HG03520 (cell line): ENCODE results near the gene DPP10.

Experiments used
- ATAC-seq: cut with Tn5 transposase; IDR thresholded peaks from one replicate; pipeline ENCODE4 v1.9.1; 2021; ENCODE audit warnings: mild to moderate bottlenecking, moderate library complexity; ENCODE audit not compliant: unreplicated experiment

DPP10 gene

DNA sequence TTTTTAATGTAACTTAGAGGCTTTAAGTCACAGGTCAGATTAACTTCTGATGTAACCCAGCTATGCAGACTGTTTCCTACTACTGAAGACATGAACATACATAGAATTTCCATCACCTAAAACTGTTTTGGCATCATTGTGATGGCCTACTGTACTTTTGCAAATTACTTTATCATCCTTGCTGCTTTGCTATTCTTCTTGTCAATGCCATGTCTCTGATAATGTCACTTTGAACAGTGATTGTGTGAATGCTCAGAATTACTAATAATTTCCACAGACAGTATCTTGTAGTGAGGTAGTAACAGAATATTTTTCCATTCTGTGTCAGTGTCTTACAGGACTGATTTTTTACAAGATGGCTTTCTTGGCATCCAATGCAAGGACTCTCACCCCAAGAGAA lies 663.5 kb downstream of the DPP10 start:
- no peak for ATAC-seq

DNA sequence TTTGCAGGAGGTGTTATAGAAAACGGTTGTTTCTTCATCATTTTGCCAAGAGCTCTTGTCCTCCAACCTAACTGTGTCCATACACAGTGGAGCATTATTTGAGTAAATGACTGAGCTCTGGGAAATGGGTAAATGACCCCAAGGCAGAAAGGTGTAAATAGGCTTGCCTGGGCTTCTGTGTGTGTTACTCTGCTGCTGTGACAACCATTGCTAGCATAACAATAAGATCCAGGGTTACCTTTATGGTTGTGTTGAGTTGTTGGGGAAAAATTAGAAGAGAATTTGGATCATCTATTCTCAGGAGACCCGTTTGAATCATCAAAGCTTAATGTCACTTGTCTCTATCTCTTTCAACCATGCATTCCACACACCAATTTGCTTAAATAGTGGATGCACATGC lies 672.7 kb downstream of the DPP10 start:
- no peak for ATAC-seq

DNA sequence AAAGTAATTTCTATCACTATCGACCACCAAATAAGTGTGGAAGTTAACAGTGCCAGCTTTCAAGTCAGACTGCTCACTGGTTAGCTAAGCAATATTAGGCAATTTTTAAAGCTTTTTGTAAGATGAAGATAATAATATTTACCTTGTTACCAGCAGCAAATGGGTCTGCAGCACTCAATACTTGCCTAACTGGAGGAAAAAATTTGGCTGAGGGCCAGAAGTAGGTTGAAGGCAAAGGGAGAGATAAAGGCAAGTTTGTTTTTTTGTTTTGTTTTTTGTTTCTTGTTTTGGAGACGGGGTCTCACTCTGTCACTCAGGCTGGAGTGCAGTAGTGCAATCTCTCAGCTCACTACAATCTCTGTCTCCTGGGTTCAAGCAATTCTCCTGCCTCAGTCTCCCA lies 675.9 kb downstream of the DPP10 start:
- no peak for ATAC-seq

DNA sequence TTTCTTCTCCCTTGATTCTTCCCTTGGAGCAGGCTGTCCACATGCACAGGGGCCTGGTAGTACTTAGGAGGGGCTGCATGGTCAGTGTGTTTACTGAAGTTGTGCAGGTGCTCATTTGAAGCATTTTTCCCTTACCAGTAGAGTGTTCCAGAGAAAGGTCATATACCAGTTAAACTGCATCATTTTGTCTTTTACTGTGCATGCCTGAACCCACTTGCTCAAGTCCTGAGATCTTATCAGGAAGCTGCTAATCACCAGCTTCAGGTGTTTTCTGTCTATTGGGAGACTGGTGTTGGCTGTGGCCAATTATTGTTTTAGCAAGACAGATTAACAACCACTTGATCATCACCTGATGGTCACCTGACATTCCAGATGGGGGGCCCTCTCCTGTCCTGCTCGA lies 676.6 kb downstream of the DPP10 start:
- no peak for ATAC-seq

DNA sequence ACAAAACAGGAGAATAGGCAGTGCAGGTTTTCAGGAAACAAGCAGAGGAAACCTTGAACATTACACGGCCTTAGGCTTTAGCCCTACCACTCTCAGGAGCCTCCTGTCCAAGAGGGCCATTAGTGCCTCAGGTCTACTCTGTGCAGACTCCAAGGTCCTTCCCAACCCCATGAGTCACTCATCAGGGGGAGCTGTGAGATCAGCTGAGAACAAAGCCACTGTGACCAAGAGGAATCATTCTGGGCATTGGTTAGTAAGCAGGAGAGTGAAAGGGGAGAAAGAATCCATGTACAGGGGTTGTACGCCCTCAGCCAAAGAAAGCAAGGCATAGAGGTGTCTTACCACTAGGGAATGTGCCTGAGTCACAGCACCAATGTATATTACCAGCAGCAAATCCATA lies 680.3 kb downstream of the DPP10 start:
- no peak for ATAC-seq

DNA sequence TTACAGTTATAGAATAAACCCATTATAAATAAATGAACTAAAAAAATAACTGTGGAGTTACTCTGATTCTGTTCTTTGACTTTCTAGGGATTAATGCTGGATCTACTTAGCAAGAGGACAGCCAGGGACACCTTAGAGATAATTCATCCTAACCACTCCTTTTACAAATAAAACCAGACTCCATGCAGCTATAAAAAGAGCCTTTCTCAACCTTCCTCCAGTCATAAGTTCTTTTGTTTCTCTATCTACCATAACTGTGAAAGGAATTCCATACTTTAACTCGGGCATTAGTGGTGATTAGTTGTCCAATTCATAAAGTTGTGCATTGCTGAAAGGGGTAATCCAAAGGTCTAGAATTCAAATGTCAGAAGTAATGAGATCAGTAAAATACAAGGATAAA lies 682.4 kb downstream of the DPP10 start:
- ATAC-seq: no peak

- no peak for ATAC-seq
Measured at GRCh38 chr2:115129536-115129935, 687.1 kb downstream of the DPP10 start.

DNA sequence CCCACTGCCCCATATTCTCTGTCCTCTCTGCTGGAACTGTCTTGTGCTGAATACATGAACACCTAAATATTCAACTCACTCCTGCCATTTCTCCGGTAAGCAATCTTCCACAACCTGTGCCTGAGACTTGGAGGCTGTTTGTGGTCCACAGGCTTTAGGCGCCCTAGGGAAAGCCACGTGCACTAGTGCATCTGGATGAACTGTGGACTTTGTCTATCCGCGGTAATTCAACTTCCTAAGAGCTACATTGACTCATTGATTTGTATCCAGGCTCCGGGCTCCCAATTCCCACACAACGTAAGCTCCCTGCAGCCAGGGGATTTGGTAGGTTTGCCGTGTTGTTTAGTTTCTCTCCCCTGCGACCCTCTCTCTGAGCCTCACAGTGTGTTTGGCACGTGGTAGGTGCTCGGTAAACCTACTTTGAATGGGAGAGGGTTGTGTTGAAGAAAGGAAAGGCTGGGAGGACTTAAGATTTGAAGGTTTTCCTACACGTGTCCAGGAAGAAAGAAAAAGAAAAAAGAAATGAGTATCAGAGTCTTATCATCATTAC lies 718.2 kb downstream of the DPP10 start:
- ATAC-seq: no peak

DNA sequence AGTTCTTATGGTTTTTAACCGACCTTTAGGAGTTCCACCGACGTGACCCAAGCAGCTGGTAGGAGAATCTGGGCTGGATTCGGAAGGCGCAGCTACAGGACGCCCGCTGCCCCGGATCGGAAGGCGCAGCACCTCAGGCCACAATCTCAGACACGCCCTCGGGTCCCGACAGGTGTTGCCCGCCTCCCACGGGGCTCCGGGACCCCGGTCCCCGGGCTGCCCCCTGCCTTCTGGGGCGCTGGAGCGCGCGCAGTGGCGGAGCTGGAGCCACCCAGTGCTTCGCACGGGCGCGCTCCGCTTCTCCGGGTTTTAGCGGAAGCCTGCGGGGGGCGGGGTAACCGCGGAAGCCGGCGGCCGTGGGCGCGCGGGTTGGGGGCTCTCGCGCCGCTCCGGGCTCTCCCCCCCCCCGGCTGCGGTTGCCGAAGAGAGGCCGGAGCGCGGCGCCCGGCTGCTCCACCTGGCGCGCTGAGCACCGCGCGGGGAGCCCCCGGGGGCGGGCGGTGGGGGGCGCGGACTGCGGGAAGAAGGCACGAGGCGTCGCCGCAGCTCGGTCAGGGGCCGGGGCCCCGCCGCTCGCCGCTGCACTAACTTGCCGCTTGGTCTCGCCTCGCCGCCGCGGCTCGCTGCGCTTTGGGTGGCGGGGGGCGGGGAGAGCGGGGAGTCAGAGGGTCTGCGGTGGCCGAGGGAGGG lies 718.8 kb downstream of the DPP10 start:
- ATAC-seq: no peak

DNA sequence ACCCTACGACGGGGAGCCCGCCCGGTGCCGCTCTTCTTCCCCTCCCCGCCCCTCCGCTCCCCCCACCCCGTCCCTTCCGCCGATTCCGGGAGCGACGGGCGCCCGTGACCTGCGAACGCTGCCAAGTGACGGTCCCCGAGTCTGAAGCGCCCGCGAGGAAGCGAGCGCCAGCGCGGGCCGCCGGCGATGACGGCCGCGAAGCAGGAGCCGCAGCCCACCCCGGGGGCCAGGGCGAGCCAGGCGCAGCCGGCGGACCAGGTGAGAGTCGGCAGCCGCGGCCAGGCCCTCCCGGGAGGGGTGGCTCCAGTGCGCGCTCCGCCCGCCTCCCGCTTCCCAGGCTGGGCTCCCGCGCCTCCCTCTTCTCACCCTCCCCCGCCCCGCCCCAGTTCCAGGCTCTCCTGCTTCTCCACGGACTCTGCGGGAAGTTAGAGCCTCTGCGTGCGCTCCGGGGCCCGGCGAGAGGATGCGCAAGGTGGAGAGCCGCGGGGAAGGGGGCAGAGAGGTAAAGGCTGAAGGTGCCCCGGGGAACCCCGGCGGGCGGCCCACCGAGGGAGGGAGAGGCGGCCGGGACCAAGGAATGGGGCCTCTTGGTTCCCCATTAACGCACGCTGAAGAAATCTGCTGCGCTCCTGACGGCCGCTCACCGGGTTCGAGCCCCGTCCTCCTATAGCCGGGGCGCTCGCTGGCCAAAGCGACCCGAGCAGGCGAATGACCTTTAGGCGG lies 719.5 kb downstream of the DPP10 start:
- no peak for ATAC-seq

DNA sequence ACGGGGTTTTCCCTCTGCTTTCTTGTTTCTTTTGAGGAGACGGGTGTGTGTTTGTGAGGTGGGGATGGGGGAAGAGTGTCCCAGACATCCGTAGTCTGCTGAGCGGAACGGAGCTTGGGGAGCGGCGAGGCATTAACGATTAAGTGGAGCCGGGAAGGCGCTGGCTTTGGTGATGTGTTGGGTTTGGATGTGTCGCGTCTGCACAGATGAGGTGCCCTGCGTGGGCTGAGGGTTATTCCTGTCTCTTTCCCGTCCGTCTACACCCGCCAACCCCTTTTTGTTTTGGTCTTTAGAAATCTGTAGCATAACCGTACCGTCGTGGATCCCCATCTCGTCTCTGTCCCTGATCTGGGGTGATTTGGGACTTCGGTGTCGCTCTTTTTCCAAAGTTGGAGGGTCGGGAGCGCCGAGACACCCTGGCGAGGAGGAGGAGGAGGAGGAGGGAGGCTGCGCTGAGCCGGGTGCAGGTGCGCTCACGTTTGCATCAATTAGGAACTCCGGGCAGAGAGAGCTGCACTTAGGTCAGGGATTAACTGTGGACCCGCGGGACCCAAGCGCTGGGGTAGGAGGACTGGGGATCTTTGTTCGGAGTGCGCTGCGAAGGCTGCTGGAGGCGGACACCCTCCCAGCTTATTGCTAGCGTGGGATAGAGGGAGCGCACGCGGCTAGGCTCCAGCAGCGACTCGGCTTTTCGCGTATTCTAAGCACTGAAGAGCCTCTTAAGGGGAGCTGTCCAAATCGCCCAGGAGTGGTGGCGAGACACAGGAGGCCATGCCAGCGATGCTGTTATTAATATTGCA lies 720.3 kb downstream of the DPP10 start:
- no peak for ATAC-seq

GRCh38 chr2:115163572-115163971 lies 721.1 kb downstream of the DPP10 start:
- no peak for ATAC-seq

DNA sequence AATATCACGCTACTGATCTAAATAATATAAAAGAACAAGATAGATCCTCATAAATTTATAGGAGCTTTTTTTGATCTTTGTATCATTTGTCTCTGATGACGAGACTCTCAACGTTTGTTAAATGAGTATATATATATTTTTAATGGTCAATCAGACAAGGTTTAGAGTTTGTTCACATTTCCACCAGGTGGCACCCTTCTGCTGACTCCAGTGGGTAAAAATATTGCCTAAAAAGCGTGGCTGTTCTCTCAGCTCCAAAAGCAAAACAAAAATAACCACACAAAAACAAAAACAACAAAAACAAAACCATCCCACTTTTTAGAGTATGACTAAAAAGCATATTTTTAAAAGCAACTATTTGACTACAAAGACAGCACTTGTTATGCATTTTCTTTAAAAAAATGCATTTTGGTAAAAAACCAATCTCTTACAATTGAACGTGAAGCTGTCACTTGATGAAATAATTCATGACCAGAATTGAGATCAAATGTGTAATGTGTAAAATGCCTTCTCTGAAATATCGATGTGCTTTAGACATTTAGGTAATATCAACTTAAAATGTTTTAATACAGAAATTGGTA lies 723.2 kb downstream of the DPP10 start:
- ATAC-seq: no peak

DNA sequence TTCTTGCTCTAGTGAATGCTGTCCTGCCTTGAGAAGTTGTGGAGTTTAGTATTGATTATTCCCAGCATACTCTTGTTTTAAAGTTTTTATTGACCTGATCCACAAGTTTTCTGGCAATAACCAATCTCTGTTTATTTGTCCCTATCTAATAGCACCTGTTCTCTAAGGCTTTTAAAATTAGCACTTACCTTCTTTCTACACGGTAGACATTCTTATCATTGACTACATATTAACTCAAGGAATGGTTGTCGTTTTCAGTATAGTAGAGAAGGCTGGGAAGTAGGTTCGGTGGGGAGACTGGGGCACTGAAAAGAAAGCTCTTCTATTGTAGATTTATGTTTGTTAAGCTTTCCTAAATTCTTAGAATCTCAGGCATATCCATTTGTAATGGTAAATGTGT lies 726.0 kb downstream of the DPP10 start:
- ATAC-seq: no peak

DNA sequence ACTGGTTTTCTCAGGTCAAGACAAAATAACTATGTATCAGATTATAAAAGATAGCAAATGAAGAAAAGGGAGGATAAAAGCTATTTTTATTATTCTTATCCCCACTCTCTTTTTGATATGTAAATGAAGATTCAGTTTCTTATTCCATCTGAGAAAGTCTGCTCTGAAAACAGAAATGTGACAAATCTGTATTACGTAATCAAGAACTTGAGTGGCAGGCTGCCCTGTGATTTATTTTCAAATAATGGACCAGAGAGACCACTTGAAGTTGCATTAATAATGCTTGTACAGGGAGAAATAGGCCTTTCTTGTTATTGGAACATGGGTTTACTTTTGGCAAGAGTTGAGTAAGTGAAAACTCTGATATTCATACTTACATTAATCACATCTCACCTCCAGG lies 727.4 kb downstream of the DPP10 start:
- no peak for ATAC-seq

DNA sequence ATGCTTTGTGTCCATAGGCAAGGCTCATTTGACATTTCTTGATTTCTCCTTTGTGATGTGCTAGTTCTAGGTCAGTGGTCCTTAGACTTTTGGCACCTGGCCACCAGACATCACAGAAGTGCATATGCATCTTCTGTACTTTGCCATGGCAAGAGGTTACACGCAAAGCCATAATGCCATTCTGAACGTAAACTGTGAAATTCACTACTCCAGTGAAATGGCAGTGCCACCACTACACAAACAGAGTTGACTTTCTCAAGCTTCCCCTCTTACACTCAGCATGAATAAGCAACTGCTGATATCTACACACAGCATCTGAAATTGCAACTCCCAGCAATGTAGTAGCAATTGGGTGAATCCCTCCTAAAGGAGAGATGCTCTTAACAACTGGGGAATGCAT lies 729.3 kb downstream of the DPP10 start:
- ATAC-seq: no peak

DNA sequence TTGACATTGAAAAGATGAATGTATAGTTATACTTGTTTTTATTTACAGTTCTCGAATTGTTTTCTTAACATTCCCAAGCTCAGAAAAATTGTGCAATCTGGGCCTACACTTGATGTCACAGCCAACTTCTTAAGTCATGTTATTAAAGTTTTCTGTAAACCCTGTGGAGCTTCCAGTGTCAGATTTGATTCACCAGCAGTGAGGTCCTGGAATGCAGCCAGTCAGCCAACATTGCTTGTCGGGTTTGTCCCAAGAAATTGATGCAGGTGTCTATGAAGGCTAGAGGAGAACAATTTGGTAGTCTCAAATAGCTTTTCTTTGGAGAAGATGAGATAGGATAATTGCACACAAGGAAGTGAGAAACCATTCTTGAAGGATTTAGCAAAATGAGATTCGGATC lies 732.2 kb downstream of the DPP10 start:
- no peak for ATAC-seq

GRCh38 chr2:115183144-115183543 lies 740.7 kb downstream of the DPP10 start:
- ATAC-seq: no peak

GRCh38 chr2:115190459-115190858 lies 748.0 kb downstream of the DPP10 start:
- no peak for ATAC-seq

DNA sequence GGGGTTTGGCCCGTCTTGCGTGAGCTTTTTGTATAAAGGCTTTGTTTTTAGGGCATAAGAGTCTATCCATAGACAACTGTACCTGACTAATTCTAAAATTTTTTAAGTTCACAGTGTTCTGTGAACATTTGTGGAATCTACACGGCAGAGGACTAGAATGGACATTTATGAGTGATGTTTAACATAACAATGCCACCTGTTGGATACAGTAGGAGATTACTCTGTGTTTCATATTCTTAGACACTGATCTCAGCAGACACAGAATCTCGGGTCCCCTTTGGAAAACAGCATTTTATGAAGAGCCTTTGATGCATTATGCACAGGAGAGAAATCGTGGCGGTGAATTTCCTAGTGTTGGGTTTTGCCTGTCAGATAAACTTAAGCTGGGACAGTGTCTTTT lies 752.2 kb downstream of the DPP10 start:
- no peak for ATAC-seq

- no peak for ATAC-seq
Measured at GRCh38 chr2:115196587-115196986, 754.1 kb downstream of the DPP10 start.
